K562 (cell line): ENCODE data around the gene C12orf43. TPM values are rescaled to one million over a fixed set of nuclear protein-coding genes. Genes with fewer than 3 reads are reported as not detected.

Source experiments
- ATAC-seq: fragments of 200-7000 bp; cut with Tn5 transposase; 3 replicates; pipeline ENCODE4 v1.9.1; 2020; ENCODE audit warnings: moderate library complexity
- BruUV-seq: library from RNA; stranded (reverse); fragments of 400-500 nt; replicated peaks from 2 replicates; lab custom pipeline; 2021; lab: Mats Ljungman, UMichigan
- CTCF ChIA-PET: fragments of 300-600 bp; formaldehyde crosslinking; extraction: SDS; loops from one replicate; lab custom pipeline; 2021; ENCODE audit warnings: low intra/inter-chr PET ratio; lab: Yijun Ruan, JAX
- POLR2A ChIA-PET: fragments of 300-600, 350-650 bp; sonication (Branson Sonifier 250); formaldehyde crosslinking; extraction: SDS; loops from one replicate; lab custom pipeline; 2021; ENCODE audit warnings: antibody characterized with exemption, inconsistent platforms; lab: Yijun Ruan, JAX
- DNase-seq, 4 experiments: peaks; one replicate each; pipeline versions ENCODE4 v3.0.0 to v3.0.0-alpha.2; 2011 to 2018; ENCODE audit warnings: low spot score in 3 of 4, mixed read lengths in 3 of 4; ENCODE audit errors: extremely low read depth in 1 of 4
- FAIRE-seq: peaks from 2 replicates; lab custom pipeline; 2011; peaks lifted over from hg19 to GRCh38; lab: Jason Lieb, UNC
- H2AFZ ChIP-seq: 2 replicates; pipeline ENCODE4 v1.6.0; 2011; ENCODE audit warnings: low read depth, low read length, control low read depth, inconsistent platforms
- H3K27ac ChIP-seq: fragments of 200-600 bp; 3 replicates; pipeline ENCODE4 v1.8.0; 2011; ENCODE audit warnings: low read depth, mild to moderate bottlenecking, control low read depth, inconsistent platforms, low read length, moderate library complexity, mixed read lengths; ENCODE audit errors: extremely low read depth
- H3K27me3 ChIP-seq, 2 experiments: fragments of 300-600 bp in 1 of 2; 2 replicates in 1 of 2; 3 replicates in 1 of 2; pipeline versions ENCODE4 v1.6.0 to v1.8.0; 2011; ENCODE audit warnings: inconsistent platforms in 2 of 2, low read length in 2 of 2, mild to moderate bottlenecking in 1 of 2, mixed read lengths in 1 of 2, moderate library complexity in 1 of 2; ENCODE audit not compliant: control insufficient read depth in 2 of 2, insufficient read depth in 2 of 2
- H3K36me3 ChIP-seq: fragments of 300-600 bp; 3 replicates; pipeline ENCODE4 v1.8.0; 2011; ENCODE audit warnings: mild to moderate bottlenecking, low read length, inconsistent platforms; ENCODE audit not compliant: control insufficient read depth, insufficient read depth
- H3K4me1 ChIP-seq, 2 experiments: fragments of 200-600 bp in 1 of 2; replicated peaks in 1 of 2; 2 replicates in 1 of 2; 3 replicates in 1 of 2; pipeline versions ENCODE4 v1.5.1 to v1.8.0; 2011; ENCODE audit warnings: inconsistent platforms in 2 of 2, low read length in 2 of 2, mild to moderate bottlenecking in 1 of 2, mixed read lengths in 1 of 2, moderate library complexity in 1 of 2; ENCODE audit not compliant: control insufficient read depth in 2 of 2, insufficient read depth in 2 of 2
- H3K4me2 ChIP-seq: 2 replicates; pipeline ENCODE4 v1.6.1; 2011; ENCODE audit warnings: low read length, control low read depth, inconsistent platforms, mixed read lengths; ENCODE audit not compliant: insufficient read depth
- H3K4me3 ChIP-seq: fragments of 200-600 bp; sonication (generic), shearing (Covaris generic); 2 replicates; pipeline ENCODE4 v1.5.1; 2016; ENCODE audit warnings: control low read depth, inconsistent platforms
- H3K79me2 ChIP-seq: fragments of 200-600 bp; 3 replicates; pipeline ENCODE4 v1.8.0; 2011; ENCODE audit warnings: low read length, inconsistent platforms; ENCODE audit not compliant: control insufficient read depth, insufficient read depth
- H3K9ac ChIP-seq, 2 experiments: 2 replicates each; pipeline versions ENCODE4 v1.6.0 to v1.6.1; 2011; ENCODE audit warnings: low read depth in 2 of 2, low read length in 2 of 2, control low read depth in 1 of 2, inconsistent platforms in 1 of 2, mild to moderate bottlenecking in 1 of 2, mixed read lengths in 1 of 2; ENCODE audit not compliant: insufficient read depth in 1 of 2
- H3K9me1 ChIP-seq: one replicate; pipeline ENCODE4 v1.6.0; 2011; ENCODE audit warnings: inconsistent platforms, mild to moderate bottlenecking, low read length, moderate library complexity; ENCODE audit not compliant: control insufficient read depth, insufficient read depth
- H3K9me3 ChIP-seq: replicated peaks from 2 replicates; pipeline ENCODE4 v1.5.1; 2011; ENCODE audit warnings: low read depth, low read length, inconsistent platforms; ENCODE audit not compliant: control insufficient read depth, insufficient read depth
- H4K20me1 ChIP-seq: replicated peaks from 2 replicates; pipeline ENCODE4 v1.6.1; 2011; ENCODE audit warnings: low read length, inconsistent platforms, mixed read lengths; ENCODE audit not compliant: control insufficient read depth, insufficient read depth
- CXXC5 ChIP-seq: fragments of 250-450 bp; sonication (Bioruptor Pico); IDR thresholded peaks from 2 replicates; pipeline ENCODE4 v1.8.0; 2022; ENCODE audit warnings: inconsistent platforms, mild to moderate bottlenecking, moderate library complexity
- GTF2E2 ChIP-seq: fragments of 200-800 bp; sonication (Bioruptor generic); IDR thresholded peaks from 2 replicates; pipeline ENCODE4 v1.6.1; 2016; ENCODE audit warnings: missing genetic modification characterization, missing compliant biosample characterization
- KAT8 ChIP-seq: fragments of 450-650 bp; IDR thresholded peaks from 2 replicates; pipeline ENCODE4 v1.6.1; 2016; ENCODE audit warnings: low read depth, mild to moderate bottlenecking
- MAZ ChIP-seq, 2 experiments: fragments of 450-650 bp in 1 of 2; sonication (generic) in 1 of 2; formaldehyde crosslinking; IDR thresholded peaks in 1 of 2; conservative IDR thresholded peaks in 1 of 2; 2 replicates each; pipeline versions ENCODE4 v1.4.0 to v1.5.0; 2020; ENCODE audit warnings: mild to moderate bottlenecking in 1 of 2, missing genetic modification reagents in 1 of 2
- SIN3A ChIP-seq, 2 experiments: fragments of 150-350 bp in 1 of 2; IDR thresholded peaks; 2 replicates each; pipeline ENCODE4 v1.6.1; 2011 to 2016; ENCODE audit warnings: borderline replicate concordance in 2 of 2, low read depth in 2 of 2, low read length in 2 of 2, mild to moderate bottlenecking in 2 of 2, moderate library complexity in 2 of 2; ENCODE audit not compliant: control insufficient read depth in 1 of 2
- SIN3B ChIP-seq: fragments of 450-650 bp; IDR thresholded peaks from 2 replicates; pipeline ENCODE4 v1.6.1; 2017; ENCODE audit warnings: low read depth, mild to moderate bottlenecking, moderate library complexity
- SIRT6 ChIP-seq: IDR thresholded peaks from one replicate; pipeline ENCODE4 v1.6.1; 2012; ENCODE audit warnings: low read depth, mild to moderate bottlenecking, control low read depth, inconsistent platforms, low read length, moderate library complexity
- TGIF2 ChIP-seq: sonication (generic); formaldehyde crosslinking; IDR thresholded peaks from 2 replicates; pipeline ENCODE4 v1.8.1; 2022; ENCODE audit warnings: mild to moderate bottlenecking, missing genetic modification reagents, moderate library complexity
- ZKSCAN1 ChIP-seq: fragments of 150-350 bp; IDR thresholded peaks from 2 replicates; pipeline ENCODE4 v1.6.1; 2016; ENCODE audit warnings: low read depth, low read length
- ZNF133 ChIP-seq: fragments of 250-450 bp; sonication (Bioruptor Pico); IDR thresholded peaks from 2 replicates; pipeline ENCODE4 v1.4.0; 2020; ENCODE audit warnings: mild to moderate bottlenecking
- ZNF184 ChIP-seq: sonication (generic); formaldehyde crosslinking; IDR thresholded peaks from 2 replicates; pipeline ENCODE4 v1.5.0; 2020; ENCODE audit warnings: missing genetic modification reagents
- ZNF263 ChIP-seq: sonication (generic); formaldehyde crosslinking; IDR thresholded peaks from 2 replicates; pipeline ENCODE4 v1.8.0; 2022; ENCODE audit warnings: mild to moderate bottlenecking, missing genetic modification reagents, borderline replicate concordance
- ZNF354B ChIP-seq: fragments of 250-450 bp; sonication (Bioruptor Pico); IDR thresholded peaks from 2 replicates; pipeline ENCODE4 v1.4.0; 2020
- ZNF644 ChIP-seq: fragments of 200-800 bp; sonication (Bioruptor generic); IDR thresholded peaks from 2 replicates; pipeline ENCODE4 v1.6.1; 2016; ENCODE audit warnings: low read depth, missing genetic modification characterization, missing compliant biosample characterization
- ZSCAN29 ChIP-seq: fragments of 450-650 bp; IDR thresholded peaks from 2 replicates; pipeline ENCODE4 v1.6.1; 2017
- WGBS: fragments of 100-300 bp; shearing (Covaris generic); methylation state at CpG from one replicate; pipeline ENCODE4 v1.1.6; 2016; ENCODE audit warnings: low coverage, mixed read lengths; ENCODE audit not compliant: insufficient coverage; ENCODE audit errors: missing lambda C conversion rate; 5-methylcytosine and 5-hydroxymethylcytosine counted together
- in situ Hi-C: fragments of 300-500 bp; cut with MboI; formaldehyde crosslinking; loops from 4 replicates; pipeline ENCODE4 v1.15.0; 2018; ENCODE audit warnings: inconsistent platforms, mixed read lengths
- intact Hi-C: fragments of 100-400 bp; cut with micrococcal nuclease; formaldehyde crosslinking; loops from 2 replicates; pipeline ENCODE4 v1.14.2; 2022
- polyA plus RNA-seq, 8 experiments: library from polyadenylated mRNA; depleted of rRNA in 4 of 8; stranded (reverse) in 5 of 8; unstranded in 3 of 8; fragments of >200 nt; fragmentation: Nextera tagmentation in 2 of 8; fragmentation: Illumina TruSeq in 1 of 8; extraction: Ambion mirVana in 2 of 8; extraction: Trizol in 1 of 8; gene quantifications; 2 replicates each; pipeline versions ENCODE4 v1.2.1 to v1.2.3, GENCODE V29; 2011 to 2014; ENCODE audit warnings: inconsistent platforms in 1 of 8, missing spikeins in 1 of 8
- total RNA-seq, 7 experiments: library from RNA; depleted of rRNA in 6 of 7; stranded (reverse); fragments of >200 nt in 6 of 7; fragmentation: Illumina TruSeq in 2 of 7; extraction: Trizol in 2 of 7; gene quantifications; 2 replicates each; pipeline versions ENCODE4 v1.2.1 to v1.2.3, GENCODE V29; 2011 to 2021; ENCODE audit warnings: low replicate concordance in 1 of 7
- TF ChIP-seq, protein P1 (sequence below): fragments of 250-450 bp; sonication (Bioruptor Pico); IDR thresholded peaks from 2 replicates; pipeline ENCODE4 v1.4.0; 2020; ENCODE audit warnings: mild to moderate bottlenecking, moderate library complexity, borderline replicate concordance

C12orf43 gene
- total and polyA plus RNA-seq, 9 of the 15 experiments (the other 6 are each of a cell fraction or from before 2014, with no cell fraction given): 4.3 to 22.2 (median 16.8) TPM

DNA sequence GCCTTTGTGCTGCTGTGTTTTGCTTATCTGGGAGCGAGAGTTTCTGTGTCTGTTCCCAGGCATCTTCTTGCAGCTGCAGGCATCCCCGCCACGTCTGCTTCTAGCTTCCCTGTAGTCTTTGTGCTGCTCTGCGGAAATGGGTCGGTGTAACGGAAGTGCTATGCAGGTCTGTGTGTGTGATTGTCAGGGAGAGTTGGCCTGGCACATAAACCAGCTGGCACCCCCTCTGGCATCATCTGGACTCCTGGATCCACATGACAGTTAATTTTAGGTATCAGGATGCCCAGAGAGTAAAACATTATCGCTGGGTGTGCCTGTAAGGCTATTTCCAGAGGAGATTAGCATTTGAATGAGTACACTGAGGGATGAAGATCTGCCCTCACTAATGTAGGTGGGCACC is 32.2 kb upstream of the C12orf43 start:
- in situ Hi-C loops (no loop called here), intact Hi-C loops (no loop called here)
- FAIRE-seq: no peak
- H3K27ac ChIP-seq: no peak overlapping the region
- no peaks in the 10 kb centered on the region for H4K20me1 ChIP-seq
- H3K36me3 ChIP-seq: no peaks in the 10 kb centered on the region
- POLR2A ChIA-PET: interaction anchor here (0.6 to 1.2 kb wide), 2 partner anchors 16 to 240 kb away, joined by 3 to 4 read pairs; no protein-coding TSS in a partner anchor
- no peaks in the 10 kb centered on the region for H3K9me1 ChIP-seq
- WGBS: 16% methylated on average over 7 of the region's 7 CpGs
- no peak overlapping the region for H3K4me3 ChIP-seq
- H3K4me1 ChIP-seq: no peaks in the 10 kb centered on the region; a peak in 2 of 5 replicates
- no peaks in the 10 kb centered on the region for H3K9me3 ChIP-seq
- ATAC-seq: no peak
- no peak overlapping the region for H3K9ac ChIP-seq
- peaks cover 3 to 18% of the 10 kb centered on the region in 2 experiments; a peak in 4 of 5 replicates for H3K27me3 ChIP-seq
- no peak for TF ChIP-seq ZNF263
- TF ChIP-seq TGIF2 (CRISPR knock-in tag): no peak
- no peak for TF ChIP-seq CXXC5
- TF ChIP-seq SIN3B: no peak
- TF ChIP-seq, protein P1, sequence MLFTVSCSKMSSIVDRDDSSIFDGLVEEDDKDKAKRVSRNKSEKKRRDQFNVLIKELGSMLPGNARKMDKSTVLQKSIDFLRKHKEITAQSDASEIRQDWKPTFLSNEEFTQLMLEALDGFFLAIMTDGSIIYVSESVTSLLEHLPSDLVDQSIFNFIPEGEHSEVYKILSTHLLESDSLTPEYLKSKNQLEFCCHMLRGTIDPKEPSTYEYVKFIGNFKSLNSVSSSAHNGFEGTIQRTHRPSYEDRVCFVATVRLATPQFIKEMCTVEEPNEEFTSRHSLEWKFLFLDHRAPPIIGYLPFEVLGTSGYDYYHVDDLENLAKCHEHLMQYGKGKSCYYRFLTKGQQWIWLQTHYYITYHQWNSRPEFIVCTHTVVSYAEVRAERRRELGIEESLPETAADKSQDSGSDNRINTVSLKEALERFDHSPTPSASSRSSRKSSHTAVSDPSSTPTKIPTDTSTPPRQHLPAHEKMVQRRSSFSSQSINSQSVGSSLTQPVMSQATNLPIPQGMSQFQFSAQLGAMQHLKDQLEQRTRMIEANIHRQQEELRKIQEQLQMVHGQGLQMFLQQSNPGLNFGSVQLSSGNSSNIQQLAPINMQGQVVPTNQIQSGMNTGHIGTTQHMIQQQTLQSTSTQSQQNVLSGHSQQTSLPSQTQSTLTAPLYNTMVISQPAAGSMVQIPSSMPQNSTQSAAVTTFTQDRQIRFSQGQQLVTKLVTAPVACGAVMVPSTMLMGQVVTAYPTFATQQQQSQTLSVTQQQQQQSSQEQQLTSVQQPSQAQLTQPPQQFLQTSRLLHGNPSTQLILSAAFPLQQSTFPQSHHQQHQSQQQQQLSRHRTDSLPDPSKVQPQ (CRISPR knock-in tag): no peak
- TF ChIP-seq ZNF644: no peak
- no peak for TF ChIP-seq SIN3A (IDR thresholded peaks at IDR 0.05; ENCODE audit: borderline replicate concordance in 2 of 2, control insufficient read depth in 1 of 2, low read depth in 2 of 2, low read length in 2 of 2)
- no peak for TF ChIP-seq ZKSCAN1
- TF ChIP-seq GTF2E2 (tag): no peak
- no peak for TF ChIP-seq ZNF354B (CRISPR knock-in tag)
- no peak for TF ChIP-seq ZNF133 (CRISPR knock-in tag)
- TF ChIP-seq ZSCAN29: no peak
- no peak for TF ChIP-seq SIRT6
- no peak for TF ChIP-seq ZNF184 (CRISPR knock-in tag)
- no peak for TF ChIP-seq KAT8
- no peak for TF ChIP-seq MAZ (CRISPR knock-in tag; conservative IDR thresholded peaks at IDR 0.05 in 1 of 2, IDR thresholded peaks at IDR 0.05 in 1 of 2)
- TF ChIP-seq, all 486 proteins: peak for 0
- CTCF ChIA-PET: no interaction called here
- Histone ChIP-seq H2AFZ (peak overlapping the region; percentile 11; the same call in 1 of the 2 replicates), H3K4me2 (no peak overlapping the region), H3K79me2 (no peaks in the 10 kb centered on the region)
- BruUV-seq: no TSS peak
- peak in 1 of 4 experiments; percentile 8 for DNase-seq
